ENCODE measurements around the gene VARS2.

Gene VARS2

GRCh38 chr6:30942338-30943060, 28.5 kb downstream of the VARS2 start:
- no peak overlapping the region for H3K4me3 ChIP-seq (ENCODE audit: low read depth, low read length)
- DNase-seq (ENCODE audit: low read depth) = no peak
- TF ChIP-seq CTCF (IDR thresholded peaks at IDR 0.05; ENCODE audit: low read depth, low read length) (no peak), POLR2A (IDR thresholded peaks at IDR 0.05; ENCODE audit: extremely low read depth, insufficient read length) (no peak), MAX (IDR thresholded peaks at IDR 0.05; ENCODE audit: low read depth, low read length) (no peak), MYC (IDR thresholded peaks at IDR 0.05; ENCODE audit: low read depth, low read length) (no peak)

GRCh38 chr6:30944051-30944450, 30.0 kb downstream of the VARS2 start:
- DNase-seq (ENCODE audit: low read depth) = no peak
- no peak for TF ChIP-seq MYC (IDR thresholded peaks at IDR 0.05; ENCODE audit: low read depth, low read length)
- TF ChIP-seq POLR2A (IDR thresholded peaks at IDR 0.05; ENCODE audit: extremely low read depth, insufficient read length) = no peak
- no peak for TF ChIP-seq CTCF (IDR thresholded peaks at IDR 0.05; ENCODE audit: low read depth, low read length)
- TF ChIP-seq MAX (IDR thresholded peaks at IDR 0.05; ENCODE audit: low read depth, low read length) = no peak
- H3K4me3 ChIP-seq (ENCODE audit: low read depth, low read length) = no peak overlapping the region

GRCh38 chr6:30945281-30945680, 31.2 kb downstream of the VARS2 start:
- H3K4me3 ChIP-seq (ENCODE audit: low read depth, low read length) = no peak overlapping the region
- TF ChIP-seq MAX (IDR thresholded peaks at IDR 0.05; ENCODE audit: low read depth, low read length) (no peak), POLR2A (IDR thresholded peaks at IDR 0.05; ENCODE audit: extremely low read depth, insufficient read length) (no peak), MYC (IDR thresholded peaks at IDR 0.05; ENCODE audit: low read depth, low read length) (no peak), CTCF (IDR thresholded peaks at IDR 0.05; ENCODE audit: low read depth, low read length) (no peak)
- no peak for DNase-seq (ENCODE audit: low read depth)

- TF ChIP-seq MYC (IDR thresholded peaks at IDR 0.05; ENCODE audit: low read depth, low read length) (no peak), MAX (IDR thresholded peaks at IDR 0.05; ENCODE audit: low read depth, low read length) (no peak), POLR2A (IDR thresholded peaks at IDR 0.05; ENCODE audit: extremely low read depth, insufficient read length) (no peak), CTCF (IDR thresholded peaks at IDR 0.05; ENCODE audit: low read depth, low read length) (no peak)
- no peak for DNase-seq (ENCODE audit: low read depth)
- H3K4me3 ChIP-seq (ENCODE audit: low read depth, low read length) = no peak overlapping the region
These were observed 33.2 kb downstream of the VARS2 start for GRCh38 chr6:30947231-30947630.

GRCh38 chr6:30948811-30949210, 34.8 kb downstream of the VARS2 start:
- H3K4me3 ChIP-seq (ENCODE audit: low read depth, low read length) = no peak overlapping the region
- no peak for TF ChIP-seq POLR2A (IDR thresholded peaks at IDR 0.05; ENCODE audit: extremely low read depth, insufficient read length)
- TF ChIP-seq MAX (IDR thresholded peaks at IDR 0.05; ENCODE audit: low read depth, low read length) = no peak
- no peak for TF ChIP-seq MYC (IDR thresholded peaks at IDR 0.05; ENCODE audit: low read depth, low read length)
- no peak for TF ChIP-seq CTCF (IDR thresholded peaks at IDR 0.05; ENCODE audit: low read depth, low read length)
- DNase-seq (ENCODE audit: low read depth) = no peak

Data from NB4 (cell line).